DMS53 treated with DMSO at 0.1 percent for 48 hours (cell line): Measurements from ENCODE around the gene KDELR3.

Experiments
- DNase-seq: peaks from one replicate; lab custom pipeline; 2025; ENCODE audit not compliant: unreplicated experiment; lab: John Stamatoyannopoulos, UW

Gene KDELR3

DNA sequence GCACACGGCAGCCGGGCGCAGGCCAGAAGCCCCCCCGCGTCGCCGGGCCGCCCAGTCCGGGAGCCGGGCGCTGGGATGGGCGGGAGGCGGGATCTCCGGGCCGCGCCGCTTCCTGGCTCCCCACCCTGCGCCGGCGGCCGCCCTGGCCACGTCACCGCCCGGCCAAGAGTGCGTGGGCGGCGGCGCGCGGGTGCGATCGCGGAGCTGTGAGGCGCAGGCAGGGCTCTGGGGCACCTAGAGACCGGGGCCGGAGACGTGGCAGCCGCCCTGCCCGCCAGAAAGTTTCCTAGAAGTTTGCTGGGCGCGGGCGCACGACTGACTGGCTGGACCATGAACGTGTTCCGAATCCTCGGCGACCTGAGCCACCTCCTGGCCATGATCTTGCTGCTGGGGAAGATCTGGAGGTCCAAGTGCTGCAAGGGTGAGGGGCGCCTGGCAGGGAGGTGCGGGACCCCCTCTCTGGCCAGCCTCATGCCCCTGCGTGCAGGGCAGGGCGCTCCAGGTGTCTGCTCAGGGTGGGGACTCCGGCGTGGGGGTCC lies at the start of gene KDELR3:
TSS of gene KDELR3 (plus strand) at position 193 of the 539 bp plus-strand sequence. CDS start at position 331, 138 bp downstream.
- DNase-seq, result peak; percentile 24

DNA sequence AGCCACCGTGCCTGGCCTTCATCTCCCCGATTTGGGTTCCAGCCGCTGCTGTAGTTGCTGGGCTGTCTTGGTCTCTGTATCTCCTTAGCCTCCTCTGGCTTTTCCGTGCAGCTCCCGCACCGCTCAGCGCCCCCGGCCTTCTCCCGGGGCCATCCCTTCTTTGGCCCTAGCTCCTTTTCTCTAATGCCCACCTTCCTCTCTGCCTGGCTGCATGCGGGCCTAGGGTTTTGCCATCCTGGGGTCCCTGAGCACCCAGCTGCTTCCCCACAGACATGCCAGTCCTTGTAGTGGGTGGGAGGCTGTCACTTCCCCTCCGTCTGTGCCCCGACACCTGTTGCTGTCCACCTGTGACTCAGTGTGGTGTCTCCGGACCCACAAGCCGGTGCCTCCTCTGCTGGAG lies 49.3 kb upstream of the KDELR3 start:
- DNase-seq, result no peak

GRCh38 chr22:38419121-38419857 lies 48.6 kb upstream of the KDELR3 start:
- DNase-seq, result no peak

GRCh38 chr22:38419858-38420160 lies 48.1 kb upstream of the KDELR3 start:
- DNase-seq, result no peak

- no peak for DNase-seq
These were observed 47.2 kb upstream of the KDELR3 start for GRCh38 chr22:38420734-38421133.

DNA sequence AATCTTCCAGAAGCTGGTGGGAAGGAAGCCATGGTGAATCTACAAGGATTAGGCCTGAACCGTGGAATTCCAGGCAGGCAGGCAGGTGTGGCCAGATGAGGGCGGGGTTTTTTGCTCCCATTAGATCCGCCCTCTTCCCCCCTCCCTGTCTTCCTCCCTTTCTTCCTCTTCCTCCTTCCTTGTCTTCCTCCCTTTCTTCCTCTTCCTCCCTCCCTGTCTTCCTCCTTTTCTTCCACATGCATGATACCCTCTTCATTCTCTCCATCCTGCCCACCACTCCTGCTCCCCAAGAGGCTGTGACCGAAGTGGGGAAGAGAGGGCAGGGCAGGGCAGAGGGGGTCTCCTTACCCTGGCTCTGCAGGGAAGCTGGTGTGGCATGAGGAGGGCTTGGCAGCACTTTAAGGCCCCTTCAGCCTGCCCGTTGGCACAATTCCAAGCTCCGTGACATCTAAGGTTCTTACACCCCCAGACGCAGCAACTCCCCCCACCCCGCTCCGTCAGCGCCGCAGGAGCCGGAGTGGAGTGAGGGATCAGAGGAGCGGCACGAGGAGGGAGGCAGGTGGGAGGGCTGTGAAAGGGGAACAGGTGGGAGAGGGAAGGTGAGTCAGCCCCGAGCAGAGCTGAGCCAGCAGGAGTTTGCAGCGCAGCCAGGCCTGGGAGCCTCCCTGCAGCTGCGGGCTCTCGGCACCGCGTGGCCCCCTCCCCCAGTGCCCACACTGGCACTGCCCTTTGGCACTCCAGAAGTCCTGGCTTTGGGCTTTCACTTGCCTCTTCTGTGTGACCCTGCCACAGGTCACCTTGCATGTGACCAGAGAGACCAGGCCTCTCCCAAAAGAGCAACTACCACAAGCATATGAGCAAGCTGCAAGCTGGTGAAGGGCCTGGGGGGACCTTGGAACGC lies 45.0 kb upstream of the KDELR3 start:
- no peak for DNase-seq

DNA sequence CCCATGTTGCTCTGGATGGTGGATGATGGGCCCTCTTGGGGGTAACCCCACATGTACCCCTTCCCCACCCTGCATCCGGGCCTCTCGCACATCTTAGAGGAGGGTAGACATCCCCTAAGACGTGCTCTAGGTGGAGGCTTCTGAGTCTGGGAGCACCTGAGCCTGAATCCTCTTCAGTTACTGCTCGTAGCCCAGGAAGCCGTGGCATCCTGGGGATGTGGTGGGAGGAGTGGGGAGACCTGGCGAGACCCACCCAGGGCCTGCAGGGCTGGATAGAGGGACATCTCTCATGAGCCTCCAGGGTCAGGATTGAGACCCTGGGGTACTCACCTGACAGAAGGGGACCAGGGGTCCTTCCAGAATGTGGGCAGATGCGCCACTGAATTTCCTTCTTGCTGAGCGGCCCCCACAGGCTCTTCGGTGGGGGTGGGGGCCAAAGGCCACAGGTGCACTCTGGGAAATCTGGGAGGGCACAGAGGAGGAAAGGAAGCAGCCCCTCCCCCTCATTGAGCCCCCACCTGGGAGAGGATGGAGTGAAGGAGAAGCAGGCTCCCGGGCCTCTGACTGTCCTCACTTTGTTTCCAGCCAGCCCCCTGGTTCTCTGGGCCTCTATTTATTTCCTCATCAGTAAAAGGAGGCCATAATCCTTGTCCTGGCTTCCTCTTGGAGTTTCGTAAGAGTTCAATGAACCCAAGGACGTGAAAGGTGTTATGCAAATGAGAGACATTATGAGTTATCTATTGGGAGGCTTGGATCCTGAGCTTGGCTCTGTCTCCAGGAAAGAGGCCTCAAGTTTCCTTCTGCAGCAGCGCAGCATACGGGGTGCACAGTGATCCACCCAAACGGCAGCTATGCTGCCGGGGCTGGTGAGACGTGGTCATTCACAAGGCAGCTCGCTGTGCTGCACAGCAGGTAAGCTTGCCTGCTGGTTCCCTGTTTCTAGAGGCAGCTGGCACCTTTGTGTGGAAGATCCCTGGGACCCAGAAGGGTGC lies 44.1 kb upstream of the KDELR3 start:
- no peak for DNase-seq

GRCh38 chr22:38424525-38425080 lies 43.3 kb upstream of the KDELR3 start:
- DNase-seq, result no peak

- no peak for DNase-seq
These were observed 41.3 kb upstream of the KDELR3 start for GRCh38 chr22:38426628-38427027.

- DNase-seq, result no peak
These were observed 40.4 kb upstream of the KDELR3 start for GRCh38 chr22:38427465-38427864.

DNA sequence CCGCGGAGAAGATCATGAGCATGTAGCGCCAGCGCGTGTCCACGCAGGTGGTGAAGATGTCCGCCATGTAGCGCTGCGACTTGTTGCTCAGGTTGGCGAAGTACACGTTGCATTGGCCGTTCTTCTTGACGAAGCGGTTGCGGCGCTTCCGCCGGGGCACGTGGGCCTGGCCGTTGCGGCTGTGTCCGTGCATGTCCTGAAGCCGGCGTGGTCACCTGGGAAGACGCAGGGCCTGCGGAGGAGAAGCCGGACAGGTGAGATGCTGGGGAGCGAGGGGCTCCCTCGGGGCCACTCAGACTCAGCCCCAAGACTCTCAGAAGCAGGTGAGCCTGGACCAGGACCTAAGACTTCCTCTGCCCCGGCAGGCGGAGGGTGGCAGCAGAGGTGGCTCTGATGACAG lies 40.0 kb upstream of the KDELR3 start:
- DNase-seq, result no peak

DNA sequence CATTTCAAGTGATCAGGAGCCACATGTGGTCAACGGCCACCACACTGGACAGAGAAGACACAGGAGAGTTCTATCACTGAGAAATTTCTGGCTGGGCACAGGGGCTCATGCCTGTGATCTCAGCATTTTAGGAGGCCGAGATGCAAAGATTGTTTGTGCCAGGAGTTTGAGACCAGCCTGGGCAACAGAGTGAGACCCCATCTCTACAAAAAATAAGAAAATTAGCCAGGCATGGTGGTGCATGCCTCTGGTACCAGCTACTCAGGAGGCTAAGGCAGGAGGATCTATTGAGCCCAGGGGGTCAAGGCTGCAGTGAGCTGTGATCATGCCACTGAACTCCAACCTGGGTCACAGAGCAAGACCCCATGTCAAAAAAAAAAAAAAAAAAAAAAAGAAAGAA lies 39.2 kb upstream of the KDELR3 start:
- no peak for DNase-seq

DNA sequence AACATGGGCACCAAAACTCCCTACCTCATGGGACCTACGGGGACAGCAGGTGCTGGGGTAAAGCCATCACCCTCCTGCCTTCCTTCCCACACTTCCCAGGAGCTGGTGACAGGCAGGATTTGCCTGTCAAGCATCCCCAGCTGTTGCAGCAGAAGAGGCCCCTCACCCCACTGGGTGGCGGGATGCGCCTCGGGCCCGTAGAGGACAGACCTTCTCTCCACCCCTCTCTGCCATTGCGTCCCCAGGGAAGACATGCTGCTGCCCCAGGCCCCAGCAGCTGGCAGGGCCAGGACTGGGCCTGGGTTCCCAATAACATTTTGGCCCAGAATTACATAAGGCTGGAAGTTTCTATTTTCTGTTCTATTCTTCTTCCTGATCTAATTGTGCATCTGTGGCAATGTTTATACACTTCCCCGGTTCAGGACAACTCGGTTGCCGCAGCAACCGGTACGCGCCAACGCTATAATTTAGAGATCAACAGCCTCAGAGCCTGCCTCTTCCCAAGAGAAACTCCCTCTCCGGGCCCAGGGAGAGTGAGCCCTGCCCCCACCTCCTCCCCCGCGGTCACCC lies 38.3 kb upstream of the KDELR3 start:
- DNase-seq, result no peak

- DNase-seq, result no peak
These were observed 36.5 kb upstream of the KDELR3 start for GRCh38 chr22:38431266-38432010.

GRCh38 chr22:38432264-38432663 lies 35.6 kb upstream of the KDELR3 start:
- no peak for DNase-seq

GRCh38 chr22:38433871-38434270 lies 34.0 kb upstream of the KDELR3 start:
- DNase-seq, result no peak

DNA sequence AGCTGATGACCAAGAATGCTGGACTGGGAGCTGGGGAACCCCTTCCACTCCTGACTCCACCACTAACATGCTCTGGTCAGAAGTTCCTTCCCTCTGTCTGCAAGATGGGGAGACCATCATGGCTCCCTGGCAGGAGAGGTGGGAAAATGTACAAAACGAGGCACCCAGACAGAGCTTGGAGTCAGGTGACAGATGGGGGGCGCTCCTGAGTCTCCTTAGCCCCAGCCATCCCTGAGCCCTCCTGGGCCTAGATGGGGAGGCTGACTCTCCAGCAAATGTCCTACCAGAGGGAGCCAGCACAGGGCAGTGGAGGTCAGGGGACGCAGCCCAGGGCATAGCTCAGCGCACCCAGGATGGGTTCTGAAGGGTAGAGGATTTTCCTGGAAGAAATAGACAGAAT lies 32.9 kb upstream of the KDELR3 start:
- no peak for DNase-seq

DNA sequence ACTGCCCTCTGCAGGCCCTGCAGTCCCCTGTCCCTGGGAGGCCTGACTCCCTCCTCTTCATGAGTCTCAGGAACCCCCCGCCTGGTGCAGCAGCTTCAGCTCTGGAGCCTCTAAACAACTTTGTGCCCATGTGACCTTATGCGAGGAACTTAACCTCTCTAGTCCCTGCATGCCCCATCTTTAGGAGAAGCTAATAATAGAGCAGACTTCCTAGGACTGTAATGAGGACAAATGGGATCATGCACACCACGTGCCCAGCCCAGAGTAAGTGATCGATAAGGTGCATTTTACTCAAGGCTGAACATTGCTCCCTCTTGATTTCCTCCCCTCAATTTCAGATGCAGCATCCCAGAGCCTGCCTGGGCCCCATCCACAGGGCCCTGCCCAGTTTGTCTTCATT lies 31.9 kb upstream of the KDELR3 start:
- no peak for DNase-seq

DNA sequence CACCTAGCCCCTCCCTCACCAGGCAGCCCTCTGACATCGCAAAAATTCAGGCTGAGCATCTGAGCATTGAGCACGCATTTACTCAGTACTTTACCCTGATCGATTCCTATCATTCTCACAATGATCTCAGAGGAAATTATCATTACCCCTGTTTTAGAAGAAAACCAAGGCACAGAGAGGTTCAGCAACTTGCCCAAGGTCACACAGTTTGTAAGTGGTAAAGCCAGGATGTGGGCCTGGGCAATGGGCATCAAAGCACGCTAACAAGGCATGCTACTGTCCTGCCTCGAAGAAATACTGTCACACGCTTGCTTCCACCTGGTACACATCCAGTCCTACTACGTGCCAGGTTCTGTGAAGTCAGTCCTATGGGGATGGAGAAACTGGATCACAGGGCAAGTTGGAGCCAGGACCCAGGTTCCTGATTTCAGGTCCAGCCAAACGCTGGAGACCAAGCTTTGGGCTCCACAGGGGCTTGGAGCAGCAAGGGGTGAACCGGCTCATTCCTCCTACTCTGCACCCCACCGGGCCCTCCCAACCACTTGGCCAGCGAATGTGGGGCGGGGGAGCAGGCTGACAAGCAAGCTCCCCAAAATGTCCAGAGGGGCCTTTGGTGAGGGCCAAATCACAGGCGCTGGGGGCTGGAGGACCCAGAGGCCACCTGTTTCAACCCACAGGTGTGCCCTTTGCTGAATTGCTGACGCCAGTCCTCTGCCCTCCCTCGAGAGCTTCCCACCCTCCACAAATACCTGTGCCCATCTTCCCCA lies 31.1 kb upstream of the KDELR3 start:
- DNase-seq, result no peak
